Measurements from ENCODE around the gene LRRFIP2.

- TF ChIP-seq POLR2A (IDR thresholded peaks at IDR 0.05) (no peak), CTCF (IDR thresholded peaks at IDR 0.05) (no peak)
These were observed 36.9 kb downstream of the LRRFIP2 start for GRCh38 chr3:37137516-37137915.

All from heart left ventricle (tissue), 13 donors.